HG03066 (cell line): ENCODE results near the gene PSKH1.

Experiments used
- ATAC-seq: cut with Tn5 transposase; IDR thresholded peaks from one replicate; pipeline ENCODE4 v1.9.1; 2021; ENCODE audit warnings: low read depth; ENCODE audit not compliant: unreplicated experiment

Gene PSKH1

GRCh38 chr16:67922740-67923139 is 29.7 kb downstream of the PSKH1 start:
- no peak for ATAC-seq

- no peak for ATAC-seq
These were observed 30.5 kb downstream of the PSKH1 start for GRCh38 chr16:67923414-67924116.

GRCh38 chr16:67924140-67924906 is 31.3 kb downstream of the PSKH1 start:
- no peak for ATAC-seq

GRCh38 chr16:67926181-67926750 is 33.2 kb downstream of the PSKH1 start:
- no peak for ATAC-seq

- no peak for ATAC-seq
These were observed 34.3 kb downstream of the PSKH1 start for GRCh38 chr16:67927131-67927941.

- no peak for ATAC-seq
These were observed 35.1 kb downstream of the PSKH1 start for GRCh38 chr16:67928147-67928546.

GRCh38 chr16:67928561-67929364 is 35.7 kb downstream of the PSKH1 start:
- no peak for ATAC-seq

- ATAC-seq: no peak
These were observed 37.1 kb downstream of the PSKH1 start for GRCh38 chr16:67930191-67930590.

- ATAC-seq: no peak
These were observed 37.7 kb downstream of the PSKH1 start for GRCh38 chr16:67930678-67931211.

- no peak for ATAC-seq
These were observed 38.8 kb downstream of the PSKH1 start, which contains the start of gene CTRL for GRCh38 chr16:67931712-67932461. CTRL (minus strand) TSS chr16:67931862; CDS start chr16:67931852, 10 bp downstream.

GRCh38 chr16:67932462-67932840 is 39.4 kb downstream of the PSKH1 start:
- no peak for ATAC-seq

- ATAC-seq: no peak
These were observed 40.8 kb downstream of the PSKH1 start for GRCh38 chr16:67933805-67934204.

- ATAC-seq: no peak
These were observed 41.4 kb downstream of the PSKH1 start for GRCh38 chr16:67934306-67935100.

- no peak for ATAC-seq
These were observed 42.0 kb downstream of the PSKH1 start for GRCh38 chr16:67935101-67935401.

- ATAC-seq: peak; percentile 87
These were observed 42.5 kb downstream of the PSKH1 start for GRCh38 chr16:67935402-67936123.

- no peak for ATAC-seq
These were observed 43.2 kb downstream of the PSKH1 start, which contains the start of gene PSMB10 for GRCh38 chr16:67936124-67936879. PSMB10 (minus strand) TSS chr16:67936850; CDS start chr16:67936749, 101 bp downstream.
